Measurements from ENCODE around the gene BLVRB. TPM values are rescaled to one million over a fixed set of nuclear protein-coding genes. Genes with fewer than 3 reads are reported as not detected.
"Not testable (repeated sequence)": the region's sequence is repeated elsewhere in the genome, so short reads cannot be mapped to it uniquely, and the experiment has no call there.

Gene BLVRB
- total RNA-seq, 1 donor from 2014 or later = 53.1 TPM

DNA sequence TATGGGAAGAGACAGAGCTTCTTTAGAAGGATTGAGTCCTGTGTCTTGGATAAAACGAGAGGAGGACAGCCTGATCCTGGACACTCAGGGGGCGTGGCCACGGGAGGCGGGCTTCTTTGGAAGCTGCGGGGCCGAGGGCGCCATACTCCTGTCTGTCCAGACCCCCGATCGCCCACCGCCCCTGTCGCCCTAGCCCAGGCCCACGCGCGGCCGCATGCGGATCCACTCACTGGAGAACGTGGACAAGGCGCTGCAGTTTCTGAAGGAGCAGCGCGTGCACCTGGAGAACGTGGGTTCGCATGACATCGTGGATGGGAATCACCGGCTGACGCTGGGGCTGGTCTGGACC, 24.3 kb upstream of the BLVRB start:
- H3K27ac Mint-ChIP-seq (ENCODE audit: unreplicated experiment) = no peak overlapping the region
- no peak for TF ChIP-seq CTCF (IDR thresholded peaks at IDR 0.05)
- peaks cover 31% of the 10 kb centered on the region for H3K27me3 Mint-ChIP-seq (ENCODE audit: low read depth)

DNA sequence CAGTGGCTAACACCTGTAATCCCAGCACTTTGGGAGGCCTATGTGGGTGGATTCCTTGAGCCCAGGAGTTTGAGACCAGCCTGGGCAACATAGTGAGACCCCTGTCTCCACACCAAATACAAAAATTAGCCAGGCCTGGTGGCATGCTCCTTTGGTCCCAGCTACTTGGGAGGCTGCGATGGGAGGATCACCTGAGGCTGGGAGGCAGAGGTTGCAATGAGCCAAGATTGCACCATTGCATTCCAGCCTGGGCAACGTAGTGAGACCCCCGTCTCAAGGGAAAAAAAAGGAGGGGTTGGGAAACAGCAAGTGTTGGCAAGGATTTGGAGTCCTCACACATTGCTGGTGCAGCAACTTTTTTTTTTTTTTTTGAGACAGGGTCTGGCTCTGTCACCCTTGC, 20.5 kb upstream of the BLVRB start:
- Mint-ChIP-seq H3K27me3 (ENCODE audit: low read depth) (peaks cover 26% of the 10 kb centered on the region), H3K27ac (ENCODE audit: unreplicated experiment) (no peak overlapping the region), H3K4me3 (ENCODE audit: unreplicated experiment) (no peak overlapping the region), H3K36me3 (ENCODE audit: low read depth) (peaks cover 1% of the 10 kb centered on the region), H3K4me1 (ENCODE audit: low read depth) (peaks cover 6% of the 10 kb centered on the region), H3K9me3 (ENCODE audit: low read depth) (no peaks in the 10 kb centered on the region)
- no peak for DNase-seq (ENCODE audit: low spot score)
- TF ChIP-seq CTCF (IDR thresholded peaks at IDR 0.05) = no peak

More for the DNA sequence above, 24.3 kb upstream of the BLVRB start:
- H3K4me1 Mint-ChIP-seq (ENCODE audit: low read depth) = peaks cover 6% of the 10 kb centered on the region
- H3K9me3 Mint-ChIP-seq (ENCODE audit: low read depth) = peaks cover 6% of the 10 kb centered on the region
- no peak for DNase-seq (ENCODE audit: low spot score)
- H3K36me3 Mint-ChIP-seq (ENCODE audit: low read depth) = peaks cover 7% of the 10 kb centered on the region
- no peak overlapping the region for H3K4me3 Mint-ChIP-seq (ENCODE audit: unreplicated experiment)

DNA sequence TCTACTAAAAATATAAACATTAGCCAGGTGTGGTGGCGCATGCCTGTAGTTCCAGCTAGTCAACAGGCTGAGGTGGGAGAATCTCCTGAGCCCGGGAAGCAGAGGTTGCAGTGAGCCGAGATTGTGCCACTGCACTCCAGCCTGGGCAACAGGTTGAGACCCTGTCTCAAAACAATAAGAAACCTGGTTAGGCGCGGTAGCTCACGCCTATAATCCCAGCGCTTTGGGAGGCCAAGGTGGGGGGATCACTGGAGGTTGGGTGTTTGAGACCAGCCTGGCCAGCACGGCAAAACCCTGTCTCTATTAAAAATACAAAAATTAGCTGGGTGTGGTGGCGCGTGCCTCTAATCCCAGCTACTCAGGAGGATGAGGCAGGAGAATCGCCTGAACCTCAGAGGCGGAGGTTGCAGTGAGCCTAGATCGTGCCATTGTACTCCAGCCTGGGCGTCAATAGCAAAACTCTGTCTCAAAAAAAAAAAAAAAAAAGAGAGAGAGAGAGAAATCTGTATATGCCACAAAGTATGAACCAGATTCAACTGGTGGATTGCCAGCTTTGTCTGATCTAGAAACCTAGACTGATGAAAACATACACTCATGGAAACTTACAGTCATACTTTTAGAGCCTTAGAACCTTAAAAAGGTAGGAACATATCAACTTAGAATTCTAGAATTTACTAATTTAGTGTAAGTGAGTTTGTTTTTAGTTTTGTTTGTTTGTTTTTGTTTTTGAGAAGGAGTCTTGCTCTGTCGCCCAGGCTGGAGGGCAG, 10.5 kb upstream of the BLVRB start:
- not testable (repeated sequence) for H3K27me3 Mint-ChIP-seq (ENCODE audit: low read depth)

DNA sequence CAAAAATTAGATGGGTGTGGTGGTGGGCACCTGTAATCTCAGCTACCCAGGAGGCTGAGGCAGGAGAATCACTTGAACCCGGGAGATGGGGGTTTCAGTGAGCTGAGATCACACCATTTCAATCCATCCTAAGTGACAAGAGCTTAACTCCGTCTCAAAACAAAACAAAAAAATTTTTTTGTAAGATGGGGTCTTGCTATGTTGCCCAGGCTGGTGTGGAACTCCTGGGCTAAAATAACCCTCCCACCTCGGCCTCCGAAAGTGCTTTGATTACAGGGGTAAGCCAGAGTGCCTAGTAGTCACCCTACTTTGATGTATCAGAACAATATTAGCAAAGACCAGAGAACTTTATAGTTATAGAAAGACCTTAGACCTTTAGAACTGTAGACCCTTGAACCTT, 9.2 kb upstream of the BLVRB start:
- DNase-seq (ENCODE audit: low spot score) = no peak
- TF ChIP-seq CTCF (IDR thresholded peaks at IDR 0.05) = no peak
- Mint-ChIP-seq H3K27me3 (ENCODE audit: low read depth) (peaks cover 4% of the 10 kb centered on the region), H3K27ac (ENCODE audit: unreplicated experiment) (no peak overlapping the region), H3K4me3 (ENCODE audit: unreplicated experiment) (no peak overlapping the region), H3K36me3 (ENCODE audit: low read depth) (no peaks in the 10 kb centered on the region), H3K9me3 (ENCODE audit: low read depth) (no peaks in the 10 kb centered on the region), H3K4me1 (ENCODE audit: low read depth) (no peaks in the 10 kb centered on the region)

More for the DNA sequence above, 10.5 kb upstream of the BLVRB start:
- H3K4me1 Mint-ChIP-seq (ENCODE audit: low read depth); H3K27ac Mint-ChIP-seq (ENCODE audit: unreplicated experiment); H3K36me3 Mint-ChIP-seq (ENCODE audit: low read depth); H3K9me3 Mint-ChIP-seq (ENCODE audit: low read depth); DNase-seq (ENCODE audit: low spot score); H3K4me3 Mint-ChIP-seq (ENCODE audit: unreplicated experiment): not testable (repeated sequence)

DNA sequence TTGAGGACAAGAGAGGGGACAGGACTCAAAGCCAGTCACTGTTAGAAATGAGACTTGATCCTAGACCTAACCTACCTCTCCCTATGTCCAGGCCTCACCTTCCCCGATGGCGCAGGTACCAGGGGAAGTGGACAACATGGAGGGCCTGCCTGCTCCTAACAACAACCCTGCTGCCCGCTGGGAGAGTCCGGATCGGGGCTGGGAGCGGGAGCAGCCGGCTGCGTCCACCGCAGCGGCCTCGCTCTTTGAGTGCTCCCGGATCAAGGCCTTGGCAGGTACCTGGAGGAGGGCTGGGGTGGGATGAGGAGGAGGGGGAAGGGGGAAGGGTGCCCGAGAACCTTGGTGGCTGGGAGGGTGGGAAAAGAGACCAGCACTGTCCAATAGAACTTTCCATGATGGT, 7.0 kb upstream of the BLVRB start:
- no peak overlapping the region for H3K27ac Mint-ChIP-seq (ENCODE audit: unreplicated experiment)
- no peaks in the 10 kb centered on the region for H3K9me3 Mint-ChIP-seq (ENCODE audit: low read depth)
- no peaks in the 10 kb centered on the region for H3K4me1 Mint-ChIP-seq (ENCODE audit: low read depth)
- no peak for TF ChIP-seq CTCF (IDR thresholded peaks at IDR 0.05)
- DNase-seq (ENCODE audit: low spot score) = no peak
- H3K4me3 Mint-ChIP-seq (ENCODE audit: unreplicated experiment) = no peak overlapping the region
- H3K36me3 Mint-ChIP-seq (ENCODE audit: low read depth) = no peaks in the 10 kb centered on the region
- H3K27me3 Mint-ChIP-seq (ENCODE audit: low read depth) = peaks cover 3% of the 10 kb centered on the region

- no peak for TF ChIP-seq CTCF (IDR thresholded peaks at IDR 0.05)
- Mint-ChIP-seq H3K27ac (ENCODE audit: unreplicated experiment) (no peak overlapping the region), H3K4me1 (ENCODE audit: low read depth) (peaks cover 7% of the 10 kb centered on the region), H3K4me3 (ENCODE audit: unreplicated experiment) (no peak overlapping the region), H3K9me3 (ENCODE audit: low read depth) (no peaks in the 10 kb centered on the region), H3K36me3 (ENCODE audit: low read depth) (no peaks in the 10 kb centered on the region), H3K27me3 (ENCODE audit: low read depth) (peaks cover 6% of the 10 kb centered on the region)
- no peak for DNase-seq (ENCODE audit: low spot score)
Measured at GRCh38 chr19:40471111-40471510, 5.6 kb upstream of the BLVRB start.
